Endothelial cell of umbilical vein (primary cell): Measurements from ENCODE around the gene RHOF. TPM values are rescaled to one million over a fixed set of nuclear protein-coding genes. Genes with fewer than 3 reads are reported as not detected.

Experiments used
- BruUV-seq: library from RNA; stranded (reverse); fragments of 400-500 nt; replicated peaks from 2 replicates; lab custom pipeline; 2021; lab: Mats Ljungman, UMichigan
- CTCF ChIA-PET: fragments of 300-600, 350-600 bp; sonication (Branson Sonifier 250); formaldehyde crosslinking; loops from one replicate; lab custom pipeline; 2021; ENCODE audit warnings: antibody characterized with exemption, inconsistent platforms; lab: Charles Lee
- POLR2A ChIA-PET: fragments of 300-600, 350-600 bp; sonication (Branson Sonifier 250); formaldehyde crosslinking; loops from one replicate; lab custom pipeline; 2021; ENCODE audit warnings: antibody characterized with exemption, inconsistent platforms; lab: Charles Lee
- DNase-seq: peaks from one replicate; pipeline ENCODE4 v3.0.0-alpha.2; 2011; ENCODE audit warnings: low read depth, low spot score
- FAIRE-seq: peaks from 2 replicates; lab custom pipeline; 2011; peaks lifted over from hg19 to GRCh38; lab: Jason Lieb, UNC
- H2AFZ ChIP-seq: 2 replicates; pipeline ENCODE4 v1.6.0; 2012; ENCODE audit warnings: low read depth, low read length, control low read depth, inconsistent platforms
- H3K27ac ChIP-seq: 2 replicates; pipeline ENCODE4 v1.5.1; 2011; ENCODE audit warnings: low read depth, mild to moderate bottlenecking, control low read depth, low read length, moderate library complexity; ENCODE audit not compliant: insufficient read depth
- H3K27me3 ChIP-seq, 2 experiments: 2 replicates each; pipeline versions ENCODE4 v1.6.0 to v1.6.1; 2011; ENCODE audit warnings: low read length in 2 of 2, mixed read lengths in 1 of 2; ENCODE audit not compliant: control insufficient read depth in 2 of 2, insufficient read depth in 2 of 2
- H3K36me3 ChIP-seq, 2 experiments: 2 replicates in 1 of 2; 3 replicates in 1 of 2; pipeline ENCODE4 v1.5.1; 2011; ENCODE audit warnings: low read length in 2 of 2, mild to moderate bottlenecking in 1 of 2, moderate library complexity in 1 of 2; ENCODE audit not compliant: control insufficient read depth in 2 of 2, insufficient read depth in 2 of 2; ENCODE audit errors: extremely low read depth in 1 of 2
- H3K4me1 ChIP-seq: 3 replicates; pipeline ENCODE4 v1.5.1; 2011; ENCODE audit warnings: mild to moderate bottlenecking, low read length; ENCODE audit not compliant: control insufficient read depth, insufficient read depth; ENCODE audit errors: extremely low read depth
- H3K4me2 ChIP-seq: 2 replicates; pipeline ENCODE4 v1.6.1; 2011; ENCODE audit warnings: low read length, control low read depth, mixed read lengths; ENCODE audit not compliant: insufficient read depth
- H3K4me3 ChIP-seq, 3 experiments: fragments of 200-600 bp in 1 of 3; sonication (generic), shearing (Covaris generic) in 1 of 3; replicated peaks in 1 of 3; 2 replicates each; pipeline ENCODE4 v1.5.1; 2011 to 2016; ENCODE audit warnings: control low read depth in 3 of 3, low read length in 3 of 3, mild to moderate bottlenecking in 2 of 3, inconsistent platforms in 1 of 3, low read depth in 1 of 3, moderate library complexity in 1 of 3; ENCODE audit not compliant: insufficient read depth in 1 of 3
- H3K79me2 ChIP-seq: 2 replicates; pipeline ENCODE4 v1.6.0; 2012; ENCODE audit warnings: low read length, inconsistent platforms; ENCODE audit not compliant: control insufficient read depth, insufficient read depth
- H3K9ac ChIP-seq: replicated peaks from 2 replicates; pipeline ENCODE3; 2011; ENCODE audit warnings: low read length, control low read depth; ENCODE audit not compliant: insufficient read depth; ENCODE audit errors: extremely low read depth
- H3K9me1 ChIP-seq: replicated peaks from 3 replicates; pipeline ENCODE4 v1.6.0; 2011; ENCODE audit warnings: mild to moderate bottlenecking, low read length; ENCODE audit not compliant: control insufficient read depth, insufficient read depth; ENCODE audit errors: extremely low read depth
- H3K9me3 ChIP-seq: replicated peaks from 2 replicates; pipeline ENCODE4 v1.5.1; 2012; ENCODE audit warnings: low read length, inconsistent platforms; ENCODE audit not compliant: control insufficient read depth, insufficient read depth
- H4K20me1 ChIP-seq: replicated peaks from 2 replicates; pipeline ENCODE3; 2011; ENCODE audit warnings: mild to moderate bottlenecking, low read length; ENCODE audit not compliant: control insufficient read depth, insufficient read depth; ENCODE audit errors: extremely low read depth
- EZH2 ChIP-seq: IDR thresholded peaks from 2 replicates; pipeline ENCODE4 v1.6.1; 2012; ENCODE audit warnings: borderline replicate concordance, low read depth, mild to moderate bottlenecking, moderate library complexity, low read length, inconsistent platforms; ENCODE audit not compliant: severe bottlenecking
- FOS ChIP-seq: IDR thresholded peaks from 2 replicates; pipeline ENCODE4 v1.6.1; 2011; ENCODE audit warnings: mild to moderate bottlenecking, low read length, moderate library complexity, borderline replicate concordance; ENCODE audit not compliant: insufficient read depth
- GATA2 ChIP-seq: IDR thresholded peaks from 2 replicates; pipeline ENCODE4 v1.7.0; 2011; ENCODE audit warnings: low read depth, mild to moderate bottlenecking, moderate library complexity, mixed read lengths, low read length; ENCODE audit not compliant: insufficient read length, insufficient read depth
- JUN ChIP-seq: IDR thresholded peaks from 2 replicates; pipeline ENCODE4 v1.6.1; 2011; ENCODE audit warnings: borderline replicate concordance, low read depth; ENCODE audit not compliant: insufficient read length, insufficient read depth
- MYC ChIP-seq: IDR thresholded peaks from one replicate; pipeline ENCODE4 v1.6.1; 2011; ENCODE audit warnings: mild to moderate bottlenecking, low read depth, low read length
- POLR2A ChIP-seq: IDR thresholded peaks from 2 replicates; pipeline ENCODE4 v1.6.1; 2012; ENCODE audit warnings: low read depth, mild to moderate bottlenecking, control low read depth, low read length
- POLR2AphosphoS5 ChIP-seq: IDR thresholded peaks from 2 replicates; pipeline ENCODE4 v1.6.1; 2012; ENCODE audit warnings: low read depth, mild to moderate bottlenecking, control low read depth, low read length, moderate library complexity; ENCODE audit not compliant: insufficient read depth
- dilution Hi-C: fragments of 300-500 bp; cut with MboI; formaldehyde crosslinking; loops from one replicate; pipeline ENCODE4 v1.15.0; 2019; ENCODE audit warnings: low sequenced_read_pairs; ENCODE audit not compliant: extremely low pct_ligation_motif_present
- intact Hi-C: fragments of 100-400 bp; cut with micrococcal nuclease; formaldehyde crosslinking; loops from one replicate; pipeline ENCODE4 v1.10.0; 2022
- polyA plus RNA-seq, 4 experiments: library from polyadenylated mRNA; depleted of rRNA in 3 of 4; stranded (reverse) in 3 of 4; unstranded in 1 of 4; fragments of >200 nt; gene quantifications; 2 replicates each; pipeline versions ENCODE4 v1.2.1 to v1.2.3, GENCODE V29; 2011 to 2012; ENCODE audit warnings: missing spikeins in 1 of 4
- total RNA-seq: library from RNA; stranded (reverse); gene quantifications from 2 replicates; pipeline ENCODE4 v1.2.3, GENCODE V29; 2021
- TF ChIP-seq, protein P1 (sequence below): IDR thresholded peaks from 2 replicates; pipeline ENCODE4 v1.6.1; 2011; ENCODE audit not compliant: insufficient read depth, insufficient read length
- TF ChIP-seq, protein P2 (sequence below), 2 donors: IDR thresholded peaks; 1 replicate in 1 of 2; 2 replicates in 1 of 2; pipeline ENCODE4 v1.5.1; 2011; ENCODE audit warnings: low read length in 2 of 2, mild to moderate bottlenecking in 2 of 2, moderate library complexity in 2 of 2, control low read depth in 1 of 2, inconsistent platforms in 1 of 2, low read depth in 1 of 2; ENCODE audit not compliant: insufficient read depth in 1 of 2; ENCODE audit errors: extremely low read depth in 1 of 2

RHOF gene
- total and polyA plus RNA-seq, 2 donors (not counting 3 experiments of a cell fraction or from before 2014, with no cell fraction given): 9.3 to 22.3 TPM

DNA sequence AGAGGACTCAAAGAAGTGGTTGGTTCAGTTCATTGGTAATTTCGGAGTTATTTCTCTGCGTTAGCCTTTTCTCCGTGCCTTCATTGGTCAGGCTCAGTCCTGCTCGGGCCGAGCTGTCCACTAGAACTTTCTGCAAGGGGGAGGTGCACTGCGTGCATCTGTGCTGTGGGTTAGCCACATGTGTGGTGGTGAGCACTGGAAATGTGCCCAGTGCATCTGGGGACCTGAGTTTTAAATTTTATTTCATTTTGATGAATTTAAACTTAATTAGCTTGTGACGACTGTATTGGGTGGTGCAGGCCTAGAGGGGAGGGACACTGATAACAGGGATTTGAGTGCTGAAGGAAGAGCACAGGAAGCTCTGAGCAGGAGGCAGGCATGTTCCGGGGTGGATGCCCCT lies 34.8 kb upstream of the RHOF start:
- dilution Hi-C loops (no loop called here), intact Hi-C loops (no loop called here)
- Histone ChIP-seq H4K20me1 (no peaks in the 10 kb centered on the region), H3K9me3 (no peaks in the 10 kb centered on the region), H3K36me3 (peaks cover 14 to 42% of the 10 kb centered on the region in 2 experiments), H3K4me1 (no peaks in the 10 kb centered on the region), H3K9me1 (no peaks in the 10 kb centered on the region), H3K79me2 (no peaks in the 10 kb centered on the region), H3K4me3 (no peak overlapping the region), H3K9ac (no peak overlapping the region), H3K27ac (no peak overlapping the region), H3K4me2 (no peak overlapping the region), H3K27me3 (no peaks in the 10 kb centered on the region), H2AFZ (no peak overlapping the region)
- no peak for DNase-seq
- TF ChIP-seq MYC: no peak
- TF ChIP-seq, protein P1, sequence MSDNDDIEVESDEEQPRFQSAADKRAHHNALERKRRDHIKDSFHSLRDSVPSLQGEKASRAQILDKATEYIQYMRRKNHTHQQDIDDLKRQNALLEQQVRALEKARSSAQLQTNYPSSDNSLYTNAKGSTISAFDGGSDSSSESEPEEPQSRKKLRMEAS: no peak
- TF ChIP-seq EZH2: no peak
- no peak for TF ChIP-seq FOS
- no peak for TF ChIP-seq GATA2
- TF ChIP-seq POLR2A: no peak
- TF ChIP-seq, protein P2, sequence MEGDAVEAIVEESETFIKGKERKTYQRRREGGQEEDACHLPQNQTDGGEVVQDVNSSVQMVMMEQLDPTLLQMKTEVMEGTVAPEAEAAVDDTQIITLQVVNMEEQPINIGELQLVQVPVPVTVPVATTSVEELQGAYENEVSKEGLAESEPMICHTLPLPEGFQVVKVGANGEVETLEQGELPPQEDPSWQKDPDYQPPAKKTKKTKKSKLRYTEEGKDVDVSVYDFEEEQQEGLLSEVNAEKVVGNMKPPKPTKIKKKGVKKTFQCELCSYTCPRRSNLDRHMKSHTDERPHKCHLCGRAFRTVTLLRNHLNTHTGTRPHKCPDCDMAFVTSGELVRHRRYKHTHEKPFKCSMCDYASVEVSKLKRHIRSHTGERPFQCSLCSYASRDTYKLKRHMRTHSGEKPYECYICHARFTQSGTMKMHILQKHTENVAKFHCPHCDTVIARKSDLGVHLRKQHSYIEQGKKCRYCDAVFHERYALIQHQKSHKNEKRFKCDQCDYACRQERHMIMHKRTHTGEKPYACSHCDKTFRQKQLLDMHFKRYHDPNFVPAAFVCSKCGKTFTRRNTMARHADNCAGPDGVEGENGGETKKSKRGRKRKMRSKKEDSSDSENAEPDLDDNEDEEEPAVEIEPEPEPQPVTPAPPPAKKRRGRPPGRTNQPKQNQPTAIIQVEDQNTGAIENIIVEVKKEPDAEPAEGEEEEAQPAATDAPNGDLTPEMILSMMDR (IDR thresholded peaks at IDR 0.05; ENCODE audit: extremely low read depth in 1 of 2, insufficient read depth in 1 of 2, low read depth in 1 of 2, low read length in 2 of 2): no peak
- TF ChIP-seq POLR2AphosphoS5: no peak
- TF ChIP-seq JUN: no peak
- ChIA-PET CTCF (interaction anchor here (0.8 to 4.0 kb wide), 5 partner anchors 8 to 60 kb away, joined by 3 to 17 read pairs (median 3); partner anchors contain the start of genes PSMD9 and RHOF), POLR2A (no interaction called here)
- FAIRE-seq: no peak
- no TSS peak for BruUV-seq
